Measurements from ENCODE around the gene HSP90AB1.

GRCh38 chr6:44253307-44254101 lies 6.6 kb downstream of the HSP90AB1 start:
- peak; percentile 64 for TF ChIP-seq CTCF (conservative IDR thresholded peaks at IDR 0.05; ENCODE audit: low read depth, low read length)
- no peak for TF ChIP-seq EZH2 (IDR thresholded peaks at IDR 0.05; ENCODE audit: low read length, unreplicated experiment)
- TF ChIP-seq EZH2phosphoT487 (IDR thresholded peaks at IDR 0.05; ENCODE audit: borderline replicate concordance, low read length), result no peak

Data from PC-3 (cell line).